ENCODE results near the gene HAPLN1.

Gene HAPLN1

GRCh38 chr5:83686251-83686650 is 34.4 kb downstream of the HAPLN1 start:
- DNase-seq (ENCODE audit: low read depth, low spot score) = no peak
- no peaks in the 10 kb centered on the region for H3K9me3 ChIP-seq (ENCODE audit: low read depth, low read length)
- H3K27ac ChIP-seq = no peak overlapping the region
- H3K4me3 ChIP-seq = no peak overlapping the region
- TF ChIP-seq POLR2AphosphoS5 (IDR thresholded peaks at IDR 0.05; ENCODE audit: borderline replicate concordance, low read depth, low read length) = no peak
- H3K36me3 ChIP-seq (ENCODE audit: insufficient read depth, low read length) = no peaks in the 10 kb centered on the region
- no peak overlapping the region for H3K9ac ChIP-seq (ENCODE audit: insufficient read length)

GRCh38 chr5:83683836-83684235 is 36.8 kb downstream of the HAPLN1 start:
- H3K36me3 ChIP-seq (ENCODE audit: insufficient read depth, low read length) = no peaks in the 10 kb centered on the region
- no peaks in the 10 kb centered on the region for H3K9me3 ChIP-seq (ENCODE audit: low read depth, low read length)
- H3K27ac ChIP-seq = no peak overlapping the region
- no peak overlapping the region for H3K9ac ChIP-seq (ENCODE audit: insufficient read length)
- no peak for TF ChIP-seq FOXP2 (optimal IDR thresholded peaks at IDR 0.05; ENCODE audit: control extremely low read depth, extremely low read length, insufficient read depth)
- no peak for TF ChIP-seq POLR2AphosphoS5 (IDR thresholded peaks at IDR 0.05; ENCODE audit: borderline replicate concordance, low read depth, low read length)
- no peak for TF ChIP-seq EZH2 (IDR thresholded peaks at IDR 0.05)
- DNase-seq (ENCODE audit: low read depth, low spot score) = no peak
- H3K4me3 ChIP-seq = no peak overlapping the region

GRCh38 chr5:83672646-83673045 is 48.0 kb downstream of the HAPLN1 start:
- TF ChIP-seq POLR2AphosphoS5 (IDR thresholded peaks at IDR 0.05; ENCODE audit: borderline replicate concordance, low read depth, low read length) (no peak), FOXP2 (optimal IDR thresholded peaks at IDR 0.05; ENCODE audit: control extremely low read depth, extremely low read length, insufficient read depth) (no peak), EZH2 (IDR thresholded peaks at IDR 0.05) (no peak)
- no peaks in the 10 kb centered on the region for H3K36me3 ChIP-seq (ENCODE audit: insufficient read depth, low read length)
- no peak overlapping the region for H3K4me3 ChIP-seq
- no peak for DNase-seq (ENCODE audit: low read depth, low spot score)
- no peak overlapping the region for H3K27ac ChIP-seq
- no peak overlapping the region for H3K9ac ChIP-seq (ENCODE audit: insufficient read length)
- H3K9me3 ChIP-seq (ENCODE audit: low read depth, low read length) = no peaks in the 10 kb centered on the region; the same call in 1 of the 2 replicates

GRCh38 chr5:83672158-83672557 is 48.5 kb downstream of the HAPLN1 start:
- DNase-seq (ENCODE audit: low read depth, low spot score) = no peak
- Histone ChIP-seq H3K36me3 (ENCODE audit: insufficient read depth, low read length) (no peaks in the 10 kb centered on the region), H3K9ac (ENCODE audit: insufficient read length) (no peak overlapping the region), H3K9me3 (ENCODE audit: low read depth, low read length) (no peaks in the 10 kb centered on the region; the same call in 1 of the 2 replicates), H3K27ac (no peak overlapping the region), H3K4me3 (no peak overlapping the region)
- TF ChIP-seq POLR2AphosphoS5 (IDR thresholded peaks at IDR 0.05; ENCODE audit: borderline replicate concordance, low read depth, low read length) = no peak
- no peak for TF ChIP-seq FOXP2 (optimal IDR thresholded peaks at IDR 0.05; ENCODE audit: control extremely low read depth, extremely low read length, insufficient read depth)
- TF ChIP-seq EZH2 (IDR thresholded peaks at IDR 0.05) = no peak

GRCh38 chr5:83665631-83666030 is 55.0 kb downstream of the HAPLN1 start:
- Histone ChIP-seq H3K9me3 (ENCODE audit: low read depth, low read length) (no peaks in the 10 kb centered on the region), H3K9ac (ENCODE audit: insufficient read length) (no peak overlapping the region), H3K27ac (no peak overlapping the region), H3K4me3 (no peak overlapping the region), H3K36me3 (ENCODE audit: insufficient read depth, low read length) (no peaks in the 10 kb centered on the region)
- DNase-seq (ENCODE audit: low read depth, low spot score) = no peak
- no peak for TF ChIP-seq EZH2 (IDR thresholded peaks at IDR 0.05)
- TF ChIP-seq FOXP2 (optimal IDR thresholded peaks at IDR 0.05; ENCODE audit: control extremely low read depth, extremely low read length, insufficient read depth) = no peak
- no peak for TF ChIP-seq POLR2AphosphoS5 (IDR thresholded peaks at IDR 0.05; ENCODE audit: borderline replicate concordance, low read depth, low read length)

- TF ChIP-seq EZH2 (IDR thresholded peaks at IDR 0.05) (no peak), FOXP2 (optimal IDR thresholded peaks at IDR 0.05; ENCODE audit: control extremely low read depth, extremely low read length, insufficient read depth) (no peak), POLR2AphosphoS5 (IDR thresholded peaks at IDR 0.05; ENCODE audit: borderline replicate concordance, low read depth, low read length) (no peak)
- no peaks in the 10 kb centered on the region for H3K9me3 ChIP-seq (ENCODE audit: low read depth, low read length)
- H3K4me3 ChIP-seq = no peak overlapping the region
- no peak for DNase-seq (ENCODE audit: low read depth, low spot score)
- H3K27ac ChIP-seq = no peak overlapping the region
- H3K36me3 ChIP-seq (ENCODE audit: insufficient read depth, low read length) = no peaks in the 10 kb centered on the region
- H3K9ac ChIP-seq (ENCODE audit: insufficient read length) = no peak overlapping the region
Measured at GRCh38 chr5:83662558-83662957, 58.1 kb downstream of the HAPLN1 start.

GRCh38 chr5:83657807-83658525 is 62.7 kb downstream of the HAPLN1 start:
- Histone ChIP-seq H3K9me3 (ENCODE audit: low read depth, low read length) (no peaks in the 10 kb centered on the region), H3K27ac (no peak overlapping the region), H3K4me3 (no peak overlapping the region), H3K9ac (ENCODE audit: insufficient read length) (no peak overlapping the region), H3K36me3 (ENCODE audit: insufficient read depth, low read length) (no peaks in the 10 kb centered on the region)
- no peak for DNase-seq (ENCODE audit: low read depth, low spot score)
- TF ChIP-seq POLR2AphosphoS5 (IDR thresholded peaks at IDR 0.05; ENCODE audit: borderline replicate concordance, low read depth, low read length) = no peak
- no peak for TF ChIP-seq EZH2 (IDR thresholded peaks at IDR 0.05)
- no peak for TF ChIP-seq FOXP2 (optimal IDR thresholded peaks at IDR 0.05; ENCODE audit: control extremely low read depth, extremely low read length, insufficient read depth)

- no peak for TF ChIP-seq EZH2 (IDR thresholded peaks at IDR 0.05)
- Histone ChIP-seq H3K4me3 (no peak overlapping the region), H3K9ac (ENCODE audit: insufficient read length) (no peak overlapping the region), H3K27ac (no peak overlapping the region), H3K9me3 (ENCODE audit: low read depth, low read length) (no peaks in the 10 kb centered on the region), H3K36me3 (ENCODE audit: insufficient read depth, low read length) (no peaks in the 10 kb centered on the region)
- no peak for DNase-seq (ENCODE audit: low read depth, low spot score)
Measured at GRCh38 chr5:83654427-83654994, 66.1 kb downstream of the HAPLN1 start.

- no peak overlapping the region for H3K4me3 ChIP-seq
- H3K36me3 ChIP-seq (ENCODE audit: insufficient read depth, low read length) = no peaks in the 10 kb centered on the region
- no peaks in the 10 kb centered on the region for H3K9me3 ChIP-seq (ENCODE audit: low read depth, low read length)
- no peak for DNase-seq (ENCODE audit: low read depth, low spot score)
- H3K27ac ChIP-seq = no peak overlapping the region
- TF ChIP-seq POLR2AphosphoS5 (IDR thresholded peaks at IDR 0.05; ENCODE audit: borderline replicate concordance, low read depth, low read length) = no peak
- no peak overlapping the region for H3K9ac ChIP-seq (ENCODE audit: insufficient read length)
Measured at GRCh38 chr5:83653669-83654068, 67.0 kb downstream of the HAPLN1 start.

Data from SK-N-MC (cell line).